GM10266 (cell line): ENCODE measurements around the gene CDKN2B.

Experiments
- DNase-seq: peaks from one replicate; pipeline ENCODE4 v3.0.0; 2012; ENCODE audit errors: extremely low spot score
- CTCF ChIP-seq: IDR thresholded peaks from 2 replicates; pipeline ENCODE4 v1.5.1; 2012; ENCODE audit warnings: mild to moderate bottlenecking, low read depth; ENCODE audit not compliant: control insufficient read depth, insufficient read depth; ENCODE audit errors: missing control alignments

Gene CDKN2B

GRCh38 chr9:21972361-21972760 is 36.7 kb downstream of the CDKN2B start:
- DNase-seq, result no peak
- TF ChIP-seq CTCF, result no peak

DNA sequence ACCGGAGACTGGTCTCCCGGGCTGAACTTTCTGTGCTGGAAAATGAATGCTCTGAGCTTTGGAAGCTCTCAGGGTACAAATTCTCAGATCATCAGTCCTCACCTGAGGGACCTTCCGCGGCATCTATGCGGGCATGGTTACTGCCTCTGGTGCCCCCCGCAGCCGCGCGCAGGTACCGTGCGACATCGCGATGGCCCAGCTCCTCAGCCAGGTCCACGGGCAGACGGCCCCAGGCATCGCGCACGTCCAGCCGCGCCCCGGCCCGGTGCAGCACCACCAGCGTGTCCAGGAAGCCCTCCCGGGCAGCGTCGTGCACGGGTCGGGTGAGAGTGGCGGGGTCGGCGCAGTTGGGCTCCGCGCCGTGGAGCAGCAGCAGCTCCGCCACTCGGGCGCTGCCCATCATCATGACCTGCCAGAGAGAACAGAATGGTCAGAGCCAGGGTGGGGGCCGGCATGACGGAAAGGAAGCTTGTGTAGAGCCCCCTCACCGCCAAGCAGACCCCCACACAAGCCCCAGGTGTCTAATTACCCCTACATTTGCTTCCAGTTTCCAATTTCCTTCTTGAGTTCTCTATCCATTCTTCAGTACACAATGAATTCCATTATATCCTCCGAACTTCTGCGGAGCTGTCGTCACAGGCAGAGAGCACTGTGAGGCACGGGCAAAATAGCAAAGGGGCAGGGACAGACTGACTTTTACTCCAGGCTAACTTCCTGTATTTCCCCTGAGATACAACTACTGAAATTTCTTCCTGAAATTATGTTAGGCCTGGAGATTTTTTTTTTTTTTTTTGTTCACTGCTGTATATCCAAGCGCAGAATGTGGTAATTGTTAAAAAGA is 38.1 kb downstream of the CDKN2B start:
- no peak for TF ChIP-seq CTCF
- no peak for DNase-seq

DNA sequence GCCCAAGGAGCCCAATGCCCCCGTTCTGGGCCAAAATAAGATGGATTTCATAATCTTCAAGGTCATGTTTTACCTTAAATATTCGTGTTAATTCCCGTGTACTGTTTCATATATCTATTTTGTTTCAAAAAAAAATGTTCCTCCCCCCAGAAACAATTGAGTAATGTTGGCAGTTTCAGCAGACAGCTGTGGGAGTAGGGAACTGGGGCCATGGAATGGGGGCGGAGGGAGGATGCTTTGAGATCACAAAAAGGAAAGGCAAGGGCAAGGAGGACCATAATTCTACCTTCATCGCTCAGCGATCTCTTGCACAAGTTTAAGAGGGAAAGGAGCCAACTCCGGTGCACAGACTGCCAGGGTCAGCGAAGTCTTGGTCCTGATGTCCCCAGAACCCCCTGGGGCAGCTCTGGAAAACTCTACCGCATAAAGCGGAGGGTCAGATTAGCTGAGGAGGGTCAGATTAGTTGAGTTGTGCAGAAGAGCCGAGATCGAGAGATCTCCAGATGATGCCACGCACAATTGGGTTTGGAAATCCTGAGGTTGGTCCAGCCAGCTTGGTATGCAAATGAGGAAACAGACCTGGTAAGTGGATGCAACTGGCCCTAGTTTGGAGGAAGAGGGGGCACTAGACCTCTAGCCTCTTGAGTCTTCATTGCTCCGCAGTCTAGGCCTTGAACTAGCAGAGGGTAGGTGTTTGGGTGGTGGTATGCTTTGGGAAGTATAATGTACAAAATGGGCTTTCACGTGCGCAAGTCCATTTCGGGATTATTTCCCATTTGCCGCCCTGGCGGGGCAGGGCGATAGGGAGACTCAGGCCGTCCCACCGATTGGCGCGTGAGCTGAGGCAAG is 38.9 kb downstream of the CDKN2B start:
- no peak for TF ChIP-seq CTCF

GRCh38 chr9:21969011-21969940 is 39.8 kb downstream of the CDKN2B start:
- no peak for DNase-seq
- no peak for TF ChIP-seq CTCF

More for the DNA sequence above, 38.9 kb downstream of the CDKN2B start:
- DNase-seq, result no peak

- TF ChIP-seq CTCF, result no peak
- DNase-seq, result no peak
These were observed 40.6 kb downstream of the CDKN2B start for GRCh38 chr9:21968331-21969010.

- DNase-seq, result no peak
- TF ChIP-seq CTCF, result no peak
These were observed 41.4 kb downstream of the CDKN2B start for GRCh38 chr9:21967702-21968101.
